Measurements from ENCODE around the gene C2CD2L.
"Not testable (repeated sequence)": the region's sequence is repeated elsewhere in the genome, so short reads cannot be mapped to it uniquely, and the experiment has no call there.

Gene C2CD2L

DNA sequence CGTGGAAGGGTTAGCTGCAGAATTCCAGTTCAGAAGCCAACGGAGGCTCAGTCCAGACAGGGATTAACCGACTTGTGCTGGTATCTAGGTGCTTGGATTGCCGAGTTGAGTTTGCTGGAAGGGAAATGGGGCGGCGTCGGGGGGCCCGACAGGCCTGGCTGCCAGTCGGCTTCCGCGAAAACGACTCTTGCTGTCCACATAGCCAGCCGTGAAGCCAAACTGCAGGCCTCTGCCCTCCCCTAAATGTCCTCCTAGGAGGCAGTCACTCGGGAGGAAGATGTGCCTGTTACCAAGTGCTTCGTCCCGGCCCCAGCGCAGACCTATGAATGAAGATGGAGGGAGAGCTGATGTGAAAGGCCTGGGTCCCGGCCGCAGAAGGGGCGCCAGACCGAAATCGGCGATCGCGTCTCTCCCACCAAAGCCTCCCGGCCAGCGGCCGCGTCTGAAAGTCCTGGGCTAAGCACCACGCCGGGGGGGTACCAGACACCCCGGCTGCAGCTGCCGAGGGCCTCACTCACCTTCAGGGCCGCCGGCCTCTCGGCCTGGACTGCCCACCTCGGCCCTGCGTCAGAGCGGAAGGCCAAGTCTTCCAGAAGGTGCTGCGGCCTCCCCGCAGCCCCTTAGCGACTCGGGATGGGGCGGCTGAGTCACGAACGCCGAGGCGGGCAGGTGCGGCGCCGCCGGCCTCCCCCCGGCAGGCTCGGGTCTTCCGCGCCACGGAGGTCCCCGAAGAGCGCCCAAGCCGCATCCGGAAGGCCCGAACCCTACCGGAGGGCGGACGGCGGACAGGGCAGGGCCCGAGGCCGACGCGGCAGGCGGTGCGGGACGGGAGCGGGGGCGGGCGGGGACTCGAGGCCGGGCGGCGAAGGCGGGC, 13.0 kb upstream of the C2CD2L start:
- peak; percentile 58 to 61 for DNase-seq

DNA sequence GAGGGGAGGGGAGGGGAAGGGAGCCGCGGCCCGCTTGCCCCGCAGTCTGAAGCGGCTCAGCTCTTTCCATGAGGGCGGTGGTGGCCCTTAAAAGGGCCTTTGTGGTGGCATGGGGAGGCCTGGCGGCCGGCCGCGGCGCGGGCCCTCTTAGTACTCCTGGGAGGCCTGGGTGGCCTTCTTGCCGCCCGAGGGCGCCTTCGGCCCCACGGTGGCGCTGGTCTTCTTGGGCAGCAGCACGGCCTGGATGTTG, 12.4 kb upstream of the C2CD2L start:
- DNase-seq: peak; percentile 55 to 59

DNA sequence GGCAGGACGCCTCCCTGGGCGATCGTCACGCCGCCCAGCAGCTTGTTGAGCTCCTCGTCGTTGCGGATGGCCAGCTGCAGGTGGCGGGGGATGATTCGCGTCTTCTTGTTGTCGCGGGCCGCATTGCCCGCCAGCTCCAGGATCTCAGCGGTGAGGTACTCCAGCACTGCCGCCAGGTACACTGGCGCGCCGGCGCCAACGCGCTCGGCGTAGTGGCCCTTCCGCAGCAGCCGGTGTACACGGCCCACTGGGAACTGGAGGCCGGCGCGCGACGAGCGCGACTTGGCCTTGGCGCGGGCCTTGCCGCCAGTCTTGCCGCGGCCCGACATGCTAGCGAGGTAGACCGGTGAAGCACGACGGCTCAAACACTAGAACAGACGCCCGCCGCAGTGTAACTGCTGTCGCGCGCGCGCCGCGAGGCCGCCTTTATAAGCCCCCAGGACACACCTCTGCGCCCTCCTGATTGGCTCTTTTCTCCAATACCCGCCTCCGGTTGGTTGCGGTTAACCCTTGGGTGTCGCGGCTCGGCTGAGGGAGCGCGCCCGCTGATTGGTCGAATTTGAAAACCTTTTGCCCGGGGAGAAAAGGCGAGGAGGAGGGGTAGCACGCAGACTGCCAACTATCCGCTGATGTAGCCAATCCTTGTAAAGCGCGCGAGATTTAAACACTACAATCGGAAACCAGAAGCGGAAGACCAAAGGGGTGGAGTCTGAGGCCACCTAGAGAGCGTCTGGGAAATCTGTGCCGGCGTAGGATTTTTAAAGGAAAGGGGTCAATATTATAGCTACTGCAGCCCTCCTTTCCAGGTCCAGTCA, 11.9 kb upstream of the C2CD2L start:
- peak; percentile 97 to 100 for DNase-seq

DNA sequence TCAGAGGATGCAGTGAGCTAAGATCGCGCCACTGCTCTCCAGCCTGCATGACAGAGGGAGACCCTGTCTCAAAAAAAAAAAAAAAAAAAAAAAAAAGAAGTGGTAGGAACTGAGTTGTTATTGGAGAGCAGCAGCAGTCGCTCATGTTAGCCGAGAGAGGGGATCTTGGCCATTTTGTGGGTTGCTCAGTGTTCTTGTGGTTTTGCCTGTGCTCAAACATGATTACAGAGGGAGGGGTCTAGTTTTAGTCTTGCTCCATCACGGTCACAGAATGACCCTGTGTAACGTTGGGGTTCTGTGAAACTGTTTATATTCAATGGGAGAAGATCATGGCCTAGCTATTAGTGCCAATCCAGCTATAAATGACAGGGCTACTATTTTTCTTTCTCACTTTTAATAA, 7.4 kb upstream of the C2CD2L start:
- DNase-seq: no peak

DNA sequence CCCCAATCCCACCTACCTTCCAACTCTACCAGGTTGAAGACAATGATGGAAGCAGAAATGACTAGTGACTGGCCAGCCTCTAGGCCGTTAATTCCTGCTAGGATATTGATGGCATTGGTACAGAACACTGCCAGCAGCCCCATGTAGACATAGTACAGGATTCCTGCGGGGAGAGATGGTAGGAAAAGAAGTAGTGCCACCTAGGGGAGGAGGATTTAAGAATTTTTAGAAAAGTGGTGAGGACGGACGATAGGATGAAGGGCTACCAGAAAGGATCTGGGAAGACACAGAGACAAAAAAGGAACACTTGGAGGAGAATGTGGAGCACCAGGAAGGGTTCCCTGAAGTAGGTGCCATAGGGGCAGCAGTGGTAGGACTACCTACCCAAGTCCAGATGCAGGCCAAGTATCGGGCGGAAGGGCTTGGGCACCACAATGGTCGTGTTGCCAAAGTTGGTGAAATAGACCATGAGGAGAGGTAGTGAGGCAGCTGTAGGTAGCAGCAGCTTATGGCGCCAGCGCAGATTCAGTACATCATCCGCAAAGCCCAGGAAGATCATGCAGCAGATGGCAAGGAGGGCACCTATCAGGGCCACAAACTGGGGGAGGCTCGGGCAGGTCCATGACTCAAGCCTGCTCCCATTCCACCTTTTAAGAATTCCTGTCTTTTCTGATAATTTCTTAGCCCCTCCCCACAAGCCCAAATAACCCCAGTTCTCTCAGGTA, 6.7 kb upstream of the C2CD2L start:
- DNase-seq: no peak

DNA sequence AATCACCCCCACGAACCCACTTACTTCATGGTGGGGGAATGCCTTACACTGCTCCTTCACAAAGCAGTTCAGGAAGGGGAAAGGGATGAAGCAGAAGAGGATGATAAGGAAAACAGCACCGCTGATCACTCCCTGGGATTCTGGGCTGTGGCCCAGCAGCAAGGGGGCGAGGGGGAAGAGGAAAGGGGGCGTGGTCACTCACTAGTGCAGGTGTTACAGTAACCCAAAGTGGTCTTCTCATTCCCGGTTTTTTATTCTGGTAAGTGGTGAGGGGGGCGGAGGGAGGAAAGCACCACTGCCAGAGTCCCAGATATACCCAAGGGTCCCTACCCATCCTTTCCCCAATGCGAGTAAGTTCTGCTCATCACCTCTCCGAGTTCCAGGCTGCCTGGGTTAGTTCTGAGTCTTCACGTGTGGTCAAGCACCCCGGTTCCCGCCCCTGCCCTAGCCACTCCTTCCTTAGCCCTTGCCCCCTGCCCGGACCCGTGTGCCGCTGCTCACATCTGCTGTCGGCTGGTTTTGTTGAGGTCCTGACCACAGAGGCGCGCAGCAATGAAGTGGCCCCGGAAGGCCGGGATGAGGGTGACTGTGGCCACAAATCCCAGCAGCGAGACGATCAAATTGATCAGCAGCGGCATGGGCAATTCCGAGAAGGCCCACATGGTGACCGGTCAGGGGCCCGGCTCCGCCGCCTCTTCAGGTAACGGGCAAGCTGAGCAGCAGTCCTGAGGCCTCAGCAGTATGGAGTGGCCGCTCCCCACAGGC, 6.0 kb upstream of the C2CD2L start:
- no peak for DNase-seq

DNA sequence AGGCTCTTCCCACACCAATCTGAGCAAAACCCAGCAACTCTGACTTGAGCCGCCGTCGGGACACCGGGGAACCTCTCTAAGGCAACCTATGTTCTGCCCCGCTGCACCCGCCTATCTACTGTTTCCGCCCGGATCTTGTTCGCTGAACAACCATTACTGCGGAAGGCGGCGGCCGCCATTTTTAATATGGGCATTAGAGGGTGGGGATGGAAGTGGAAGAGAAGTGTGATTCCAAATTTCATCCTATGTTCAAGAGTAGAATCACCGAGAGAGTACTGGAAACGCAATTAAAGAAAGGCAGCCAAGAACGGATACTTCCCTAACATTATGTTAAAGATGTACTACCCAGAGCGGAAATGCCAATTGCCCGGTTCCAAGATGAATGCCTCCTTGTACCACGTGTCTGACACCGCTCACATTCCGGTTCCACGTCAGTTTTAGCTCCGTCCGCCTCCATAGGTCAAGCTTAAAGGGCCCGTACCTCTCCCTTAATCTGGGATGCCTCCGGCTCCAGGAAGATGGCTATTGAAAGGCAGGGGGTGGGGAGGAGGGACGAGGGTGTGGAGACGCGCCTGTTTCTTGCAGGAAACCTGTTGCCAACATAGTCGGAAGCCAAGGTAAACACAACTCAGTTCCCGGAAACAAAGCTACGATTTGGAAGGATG, 5.3 kb upstream of the C2CD2L start, which contains the start of gene DPAGT1:
Gene DPAGT1, minus strand, starts transcription at position 95 of the 665 bp plus-strand sequence. CDS start 198 bp downstream, outside the sequence.
- DNase-seq: peak; percentile 77 to 83

DNA sequence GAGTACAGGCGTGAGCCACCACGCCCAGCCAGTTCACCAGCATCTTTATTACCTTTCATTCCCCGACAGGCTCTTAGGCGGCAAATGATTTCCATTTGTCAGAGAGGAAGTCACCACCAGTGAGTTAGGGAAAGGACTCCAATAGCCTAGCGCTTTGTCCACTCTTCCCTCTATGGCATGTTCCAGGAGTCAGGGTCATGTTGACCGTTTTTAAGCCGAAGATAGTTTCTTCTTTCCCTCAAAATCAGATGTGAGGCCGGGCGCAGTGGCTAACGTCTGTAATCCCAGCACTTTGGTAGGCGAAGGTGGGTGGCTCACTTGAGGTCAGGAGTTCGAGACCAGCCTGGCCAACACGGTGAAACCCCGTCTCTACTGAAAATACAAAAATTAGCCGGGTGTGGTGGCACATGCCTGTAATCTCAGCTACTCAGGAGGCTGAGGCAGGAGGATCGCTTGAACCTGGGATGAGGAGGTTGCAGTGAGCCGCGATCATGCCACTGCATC, 3.9 kb upstream of the C2CD2L start:
- DNase-seq: not testable (repeated sequence)

DNA sequence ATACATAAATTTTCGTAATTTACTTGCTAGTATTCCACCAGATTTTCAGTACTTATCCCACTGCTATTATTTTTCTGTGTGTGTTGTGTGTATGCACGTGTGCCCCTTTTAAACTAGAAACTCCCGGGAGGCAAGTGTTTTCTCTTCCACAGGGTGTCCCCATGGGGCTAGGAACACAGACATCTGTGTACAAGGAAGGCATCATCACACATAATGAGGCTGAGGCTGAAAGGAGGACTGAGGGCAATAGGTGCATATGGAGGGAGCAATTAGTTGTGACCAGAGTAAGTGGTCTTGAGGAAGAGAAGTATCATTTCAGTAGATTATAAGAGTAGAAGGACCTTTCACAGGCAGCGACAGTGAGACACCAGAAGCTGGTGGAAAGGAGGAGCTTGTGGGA, 3.4 kb upstream of the C2CD2L start:
- no peak for DNase-seq

DNA sequence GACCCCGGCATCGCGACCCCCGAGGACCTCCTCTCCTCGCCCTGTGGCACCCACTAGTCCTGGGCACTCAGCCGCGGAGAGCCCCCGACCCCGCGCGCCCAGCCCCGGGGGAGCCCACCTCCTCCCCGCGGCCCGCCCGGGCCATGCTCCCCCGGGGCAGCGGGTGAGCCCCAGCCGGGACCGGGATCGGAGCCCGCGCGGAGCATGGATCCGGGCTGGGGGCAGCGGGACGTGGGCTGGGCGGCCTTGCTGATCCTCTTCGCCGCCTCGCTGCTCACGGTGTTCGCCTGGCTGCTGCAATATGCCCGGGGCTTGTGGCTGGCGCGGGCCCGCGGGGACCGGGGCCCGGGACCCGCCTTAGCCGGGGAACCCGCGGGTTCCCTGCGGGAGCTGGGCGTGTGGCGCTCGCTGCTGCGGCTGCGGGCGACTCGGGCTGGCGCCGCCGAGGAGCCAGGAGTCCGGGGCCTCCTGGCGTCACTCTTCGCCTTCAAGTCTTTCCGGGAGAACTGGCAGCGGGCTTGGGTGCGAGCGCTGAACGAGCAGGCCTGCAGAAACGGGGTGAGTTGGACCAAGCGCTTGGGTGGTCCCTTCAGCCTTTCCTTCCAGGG, 498 bp downstream of the C2CD2L start:
- DNase-seq: no peak

DNA sequence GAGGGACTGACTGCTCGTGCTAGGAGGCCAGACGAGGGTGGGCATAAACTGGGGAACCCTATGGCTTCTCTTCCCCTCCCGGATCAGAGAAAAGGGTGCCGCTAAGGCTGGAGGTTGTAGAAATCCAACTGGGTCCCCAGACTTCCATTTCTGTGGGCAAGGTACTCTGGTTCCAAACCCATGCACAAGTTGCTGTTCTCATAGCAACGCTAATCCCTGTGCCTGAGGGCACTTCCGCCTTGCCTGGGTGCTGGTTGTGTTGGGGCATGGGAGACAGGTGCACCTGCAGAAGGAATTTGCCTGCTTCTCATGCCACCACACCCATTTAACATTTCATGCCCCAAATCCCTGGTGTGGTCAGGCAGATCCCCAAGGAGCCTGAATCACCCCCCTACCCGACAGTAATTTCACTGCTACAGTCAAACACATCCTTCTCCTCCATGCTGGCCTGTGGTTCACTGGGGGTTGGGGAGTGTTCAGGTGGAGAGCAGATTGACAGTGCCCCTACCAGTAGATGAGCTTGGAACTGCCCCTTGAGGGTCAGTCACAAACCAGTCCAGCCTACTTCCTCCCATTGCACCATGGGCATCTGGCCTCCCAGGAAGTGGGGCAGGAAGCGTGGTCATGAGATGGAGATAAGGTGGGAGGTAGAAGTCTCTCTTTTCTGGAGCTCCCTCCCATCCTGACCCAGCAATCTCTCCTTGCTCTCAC, 1.2 kb downstream of the C2CD2L start:
- peak in 1 of 2 experiments; percentile 16 for DNase-seq

DNA sequence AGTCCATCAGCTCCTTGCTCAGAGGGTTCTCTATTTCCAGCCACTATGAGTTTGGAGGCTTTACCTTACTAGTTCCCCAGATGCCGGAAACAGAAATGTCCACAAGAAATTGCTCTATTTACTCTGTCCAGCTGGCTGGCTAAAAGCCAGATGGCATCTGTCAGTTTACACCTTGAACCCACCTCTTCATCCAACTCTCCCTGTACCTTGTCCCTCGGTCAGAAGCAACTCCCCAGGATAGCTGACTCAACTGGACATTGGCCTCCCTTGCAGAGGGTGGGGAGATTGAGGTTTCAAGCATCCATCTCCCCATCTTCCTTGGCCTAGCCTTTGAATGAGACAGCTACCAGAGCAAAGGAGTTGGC, 1.7 kb downstream of the C2CD2L start:
- no peak for DNase-seq

DNA sequence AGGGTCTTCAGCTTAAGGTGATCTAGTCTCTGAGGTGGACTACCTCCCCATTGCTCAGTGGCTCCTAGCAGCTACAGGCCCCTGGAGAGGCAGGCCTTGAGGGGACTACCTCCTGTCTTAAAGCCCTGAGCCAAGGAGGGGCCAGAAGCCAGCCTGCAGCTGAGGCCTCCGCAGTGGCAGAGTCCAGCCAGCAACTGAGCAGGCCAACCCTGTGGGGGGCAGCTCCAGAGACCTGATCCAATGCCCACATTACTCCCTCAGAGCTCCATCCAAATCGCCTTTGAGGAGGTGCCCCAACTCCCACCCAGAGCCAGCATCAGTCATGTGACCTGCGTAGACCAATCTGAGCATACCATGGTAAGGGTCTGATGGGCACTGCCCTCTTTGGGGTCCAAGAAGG, 2.7 kb downstream of the C2CD2L start:
- no peak for DNase-seq

DNA sequence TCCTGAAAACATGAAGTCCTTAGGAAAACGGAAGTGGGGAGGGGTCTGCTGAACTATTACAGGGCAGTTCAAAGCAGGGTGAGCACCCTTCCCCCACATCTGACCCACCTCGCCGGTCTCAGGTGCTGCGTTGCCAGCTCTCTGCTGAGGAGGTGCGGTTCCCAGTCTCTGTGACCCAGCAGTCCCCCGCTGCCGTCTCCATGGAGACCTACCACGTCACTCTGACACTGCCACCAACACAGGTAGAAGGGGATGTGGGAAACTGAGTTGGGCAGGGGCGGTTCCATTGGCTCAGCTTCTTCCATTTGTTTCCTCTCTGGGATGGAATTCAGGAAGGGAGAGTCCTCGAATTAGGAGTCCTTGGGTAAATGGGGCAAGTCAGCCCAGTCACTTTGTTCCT, 3.3 kb downstream of the C2CD2L start:
- DNase-seq: no peak

DNA sequence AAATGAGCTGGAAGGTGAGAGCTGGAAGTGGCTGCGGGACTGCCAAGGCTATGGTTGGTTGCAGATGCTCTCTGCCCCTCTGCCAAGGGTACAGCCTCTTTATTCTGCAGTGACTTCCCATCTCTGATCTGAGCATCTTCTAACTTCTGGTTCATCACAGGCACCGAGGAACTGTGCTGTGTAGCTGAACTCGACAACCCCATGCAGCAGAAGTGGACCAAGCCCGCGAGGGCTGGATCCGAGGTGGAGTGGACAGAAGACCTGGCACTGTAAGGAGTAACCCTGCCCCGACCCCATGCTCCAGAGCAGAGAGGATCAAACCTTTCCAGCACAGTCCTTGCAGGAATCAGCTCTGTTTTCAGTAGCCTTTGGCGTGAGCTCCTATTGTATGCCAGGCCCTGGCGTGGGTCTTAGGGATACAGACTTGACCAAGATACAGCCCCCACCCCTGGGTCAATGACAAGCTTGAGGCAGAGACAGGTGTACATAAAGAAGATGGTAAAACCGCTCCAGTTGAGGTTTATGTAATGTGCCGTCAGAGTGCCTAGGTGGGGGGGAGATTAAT, 4.3 kb downstream of the C2CD2L start:
- DNase-seq: no peak

DNA sequence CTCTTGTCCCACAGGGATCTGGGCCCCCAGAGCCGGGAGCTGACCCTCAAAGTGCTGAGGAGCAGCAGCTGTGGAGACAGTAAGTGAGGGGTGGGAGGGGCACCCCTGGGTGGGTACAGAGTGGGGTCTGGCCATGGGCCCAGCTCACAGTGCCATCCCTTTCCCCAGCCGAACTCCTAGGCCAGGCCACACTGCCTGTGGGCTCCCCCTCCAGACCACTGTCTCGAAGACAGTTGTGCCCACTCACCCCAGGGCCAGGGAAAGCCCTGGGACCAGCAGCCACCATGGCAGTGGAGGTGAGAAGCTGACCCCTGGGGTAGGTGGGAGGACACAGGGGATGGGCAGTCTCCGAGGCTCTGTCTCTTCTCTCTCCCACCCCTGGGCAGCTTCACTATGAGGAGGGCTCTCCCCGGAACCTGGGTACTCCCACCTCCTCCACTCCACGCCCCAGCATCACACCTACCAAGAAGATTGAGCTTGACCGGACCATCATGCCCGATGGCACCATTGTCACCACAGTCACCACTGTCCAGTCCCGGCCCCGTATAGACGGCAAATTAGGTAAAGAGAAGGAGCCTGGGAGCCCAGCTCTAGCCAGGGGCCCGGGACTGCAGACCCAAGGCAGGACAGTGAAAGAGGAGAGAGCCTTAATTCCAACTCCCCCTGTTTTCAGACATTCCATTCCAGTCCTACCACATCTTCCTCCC, 5.3 kb downstream of the C2CD2L start:
- DNase-seq: no peak

DNA sequence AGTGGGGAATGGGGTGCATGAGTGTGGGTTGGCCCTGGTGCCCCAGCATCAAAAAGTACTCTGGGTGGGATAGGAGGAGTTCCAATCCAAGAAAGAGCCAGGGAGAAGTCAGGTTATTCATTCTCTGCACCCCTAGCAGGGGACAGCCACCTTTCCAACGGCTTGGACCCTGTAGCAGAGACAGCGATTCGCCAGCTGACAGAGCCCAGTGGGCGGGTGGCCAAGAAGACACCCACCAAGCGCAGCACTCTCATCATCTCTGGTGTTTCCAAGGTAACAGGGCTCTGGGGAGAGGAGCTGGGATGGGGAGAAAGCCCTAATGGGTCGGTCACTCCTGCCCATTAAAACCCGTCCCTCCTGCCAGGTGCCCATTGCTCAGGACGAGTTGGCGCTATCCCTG, 6.6 kb downstream of the C2CD2L start:
- DNase-seq: no peak

DNA sequence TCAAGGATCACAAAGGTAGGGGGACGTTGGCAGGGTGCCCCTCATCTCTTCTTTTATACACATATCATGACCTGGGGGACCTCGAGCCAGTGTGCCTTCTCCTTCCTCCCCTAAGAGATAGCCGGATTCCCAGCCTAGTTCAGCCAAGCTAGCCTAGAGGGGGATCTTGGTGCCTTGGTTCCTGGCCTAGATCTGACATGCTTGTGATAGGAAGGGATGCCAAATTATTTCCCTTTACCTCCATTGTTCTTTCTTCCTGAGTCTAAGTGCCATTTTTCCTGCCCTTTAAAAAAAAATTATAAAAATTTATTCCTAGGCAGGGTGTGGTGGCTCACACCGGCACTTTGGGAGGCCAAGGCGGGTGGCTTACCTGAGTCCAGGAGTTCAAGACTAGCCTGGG, 7.2 kb downstream of the C2CD2L start:
- no peak for DNase-seq

DNA sequence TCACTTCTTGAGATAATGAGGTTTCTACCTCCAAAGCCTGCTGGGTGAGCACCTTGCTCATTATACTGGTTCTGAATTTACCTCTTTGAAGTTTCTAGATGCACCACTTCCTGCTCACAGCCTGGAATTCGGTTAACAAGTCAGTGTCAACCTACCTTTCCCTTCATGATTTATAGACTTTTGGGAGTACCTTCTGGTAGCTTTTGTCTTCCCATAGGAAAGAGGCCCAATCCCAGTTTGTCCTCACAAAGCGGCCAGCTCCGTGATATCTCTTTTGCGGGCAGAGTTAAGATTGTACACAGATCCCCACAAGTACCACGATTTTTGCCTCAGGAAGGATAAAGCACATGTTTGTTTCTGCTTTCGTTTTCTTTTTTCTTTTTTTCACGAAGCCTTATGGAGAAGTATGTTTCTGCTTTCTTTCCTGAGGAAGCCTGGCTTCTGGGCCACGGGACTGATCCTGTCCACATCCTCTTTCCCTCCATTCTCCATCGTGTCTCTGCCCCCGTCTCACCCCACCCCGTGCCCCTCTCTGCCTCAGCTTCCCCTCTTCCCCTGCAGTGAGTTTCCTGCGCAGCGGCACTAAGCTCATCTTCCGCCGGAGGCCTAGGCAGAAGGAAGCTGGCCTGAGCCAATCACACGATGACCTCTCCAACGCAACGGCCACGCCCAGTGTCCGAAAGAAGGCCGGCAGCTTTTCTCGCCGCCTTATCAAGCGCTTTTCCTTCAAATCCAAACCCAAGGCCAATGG, 8.5 kb downstream of the C2CD2L start:
- DNase-seq: no peak

All from stimulated activated CD4-positive, alpha-beta T cell treated with anti-CD3 and anti-CD28 coated beads, Interleukin-4, amount 100 ng/mL, for 4 hours (primary cell).